ENCODE data around the gene LIPJ.

The LIPJ gene

DNA sequence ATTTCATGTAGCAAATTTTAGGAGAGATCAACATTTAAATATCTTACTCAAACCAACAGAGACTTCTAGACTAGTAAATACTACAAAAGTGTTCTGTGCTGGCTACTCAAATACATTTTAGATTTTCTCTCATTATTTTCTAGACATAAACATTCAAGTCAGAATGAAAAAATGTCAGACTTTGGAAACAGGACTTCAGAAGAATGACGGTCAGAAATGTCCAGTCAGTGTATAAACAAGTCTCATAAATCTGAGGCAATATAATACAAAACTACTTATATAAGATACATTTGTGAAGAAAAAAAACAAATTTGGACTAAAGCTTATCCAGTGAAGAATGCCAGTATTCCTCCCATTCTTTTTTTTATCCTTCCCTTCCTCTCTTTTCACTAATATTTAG, 29.3 kb upstream of the LIPJ start:
- TF ChIP-seq, protein P1, sequence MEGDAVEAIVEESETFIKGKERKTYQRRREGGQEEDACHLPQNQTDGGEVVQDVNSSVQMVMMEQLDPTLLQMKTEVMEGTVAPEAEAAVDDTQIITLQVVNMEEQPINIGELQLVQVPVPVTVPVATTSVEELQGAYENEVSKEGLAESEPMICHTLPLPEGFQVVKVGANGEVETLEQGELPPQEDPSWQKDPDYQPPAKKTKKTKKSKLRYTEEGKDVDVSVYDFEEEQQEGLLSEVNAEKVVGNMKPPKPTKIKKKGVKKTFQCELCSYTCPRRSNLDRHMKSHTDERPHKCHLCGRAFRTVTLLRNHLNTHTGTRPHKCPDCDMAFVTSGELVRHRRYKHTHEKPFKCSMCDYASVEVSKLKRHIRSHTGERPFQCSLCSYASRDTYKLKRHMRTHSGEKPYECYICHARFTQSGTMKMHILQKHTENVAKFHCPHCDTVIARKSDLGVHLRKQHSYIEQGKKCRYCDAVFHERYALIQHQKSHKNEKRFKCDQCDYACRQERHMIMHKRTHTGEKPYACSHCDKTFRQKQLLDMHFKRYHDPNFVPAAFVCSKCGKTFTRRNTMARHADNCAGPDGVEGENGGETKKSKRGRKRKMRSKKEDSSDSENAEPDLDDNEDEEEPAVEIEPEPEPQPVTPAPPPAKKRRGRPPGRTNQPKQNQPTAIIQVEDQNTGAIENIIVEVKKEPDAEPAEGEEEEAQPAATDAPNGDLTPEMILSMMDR (IDR thresholded peaks at IDR 0.05; ENCODE audit: insufficient read depth, low read depth, low read length, missing control alignments): no peak
- no peak for DNase-seq (ENCODE audit: low read depth)
- H3K4me3 ChIP-seq (ENCODE audit: low read depth, low read length): no peak overlapping the region

- DNase-seq (ENCODE audit: low read depth): no peak
- no peak overlapping the region for H3K4me3 ChIP-seq (ENCODE audit: low read depth, low read length)
- TF ChIP-seq, protein P1 (IDR thresholded peaks at IDR 0.05; ENCODE audit: insufficient read depth, low read depth, low read length, missing control alignments): no peak
Observed at GRCh38 chr10:88557658-88558057, 28.9 kb upstream of the LIPJ start.

DNA sequence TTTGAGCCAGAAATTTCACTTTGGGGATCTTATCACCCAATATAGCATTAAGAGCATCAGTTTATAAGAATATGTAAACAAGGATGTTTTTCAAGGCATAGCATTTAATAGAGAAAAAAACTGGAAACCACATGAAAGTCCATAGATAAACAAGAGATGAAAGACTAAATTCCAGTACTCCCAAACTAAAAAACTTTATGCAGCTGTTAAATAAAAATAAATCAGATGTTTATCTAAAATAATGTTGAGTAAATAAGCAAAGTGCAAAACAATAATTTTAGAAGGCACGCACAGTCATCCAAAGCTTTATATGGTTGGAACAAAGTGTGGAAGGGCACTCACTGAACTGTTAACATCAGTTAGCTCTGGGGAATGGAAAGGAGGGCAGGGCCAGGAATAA, 24.4 kb upstream of the LIPJ start:
- no peak for DNase-seq (ENCODE audit: low read depth)
- TF ChIP-seq, protein P1 (IDR thresholded peaks at IDR 0.05; ENCODE audit: insufficient read depth, low read depth, low read length, missing control alignments): no peak

GRCh38 chr10:88565072-88565471, 21.5 kb upstream of the LIPJ start:
- no peak overlapping the region for H3K4me3 ChIP-seq (ENCODE audit: low read depth, low read length)
- peak; percentile 51 for DNase-seq (ENCODE audit: low read depth)
- TF ChIP-seq, protein P1 (IDR thresholded peaks at IDR 0.05; ENCODE audit: insufficient read depth, low read depth, low read length, missing control alignments): peak; percentile 29

More for the DNA sequence above, 24.4 kb upstream of the LIPJ start:
- H3K4me3 ChIP-seq (ENCODE audit: low read depth, low read length): no peak overlapping the region

GRCh38 chr10:88582411-88582805, 4.2 kb upstream of the LIPJ start:
- TF ChIP-seq, protein P1 (IDR thresholded peaks at IDR 0.05; ENCODE audit: insufficient read depth, low read depth, low read length, missing control alignments): no peak
- no peak for DNase-seq (ENCODE audit: low read depth)
- peak overlapping the region; percentile 71 for H3K4me3 ChIP-seq (ENCODE audit: low read depth, low read length)

DNA sequence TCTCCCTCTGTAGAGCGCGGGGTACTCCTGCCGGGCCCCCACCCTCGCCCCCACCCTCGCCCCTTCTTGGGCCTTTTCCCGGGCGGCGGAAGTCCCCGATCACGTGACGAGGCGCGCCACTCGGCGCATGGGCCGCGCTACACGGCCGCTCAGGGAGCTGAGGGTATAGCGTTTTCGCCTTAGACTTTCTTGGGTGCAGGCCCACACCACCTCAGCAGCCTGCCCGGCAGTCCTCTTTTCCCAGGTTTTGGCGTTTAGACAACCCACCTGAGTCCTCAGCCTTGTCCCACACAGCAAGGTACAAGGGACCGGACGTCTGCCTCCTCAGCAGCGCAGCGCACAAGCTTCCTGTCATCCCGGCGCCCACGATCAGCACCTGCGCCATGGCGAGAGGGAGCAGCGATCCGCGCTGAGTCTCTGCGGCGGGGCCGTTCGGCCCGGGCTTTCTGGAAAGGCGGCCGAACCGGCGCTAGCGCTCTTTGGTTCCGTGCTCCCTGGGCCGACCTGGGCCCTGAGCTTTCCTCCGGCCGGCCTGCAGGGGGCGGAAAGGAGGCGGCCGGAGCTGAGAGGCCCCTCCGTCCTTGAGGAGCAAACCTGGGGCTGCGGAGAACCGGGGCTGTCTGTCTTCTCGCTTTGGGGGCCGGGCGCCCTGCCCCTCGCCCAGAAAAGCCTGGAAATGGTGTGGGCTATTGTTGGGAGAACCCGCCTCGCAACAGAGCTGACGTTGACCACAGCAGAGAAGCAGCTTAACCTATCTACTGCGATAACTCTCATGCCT, 3.6 kb upstream of the LIPJ start, which contains the start of gene RNLS:
Gene RNLS, minus strand, starts transcription at position 513 of the 778 bp plus-strand sequence.
- peak within 1 kb of the TSS; percentile 71 for H3K4me3 ChIP-seq (ENCODE audit: low read depth, low read length)
- TF ChIP-seq, protein P1 (IDR thresholded peaks at IDR 0.05; ENCODE audit: insufficient read depth, low read depth, low read length, missing control alignments): peak; percentile 77
- DNase-seq (ENCODE audit: low read depth): peak; percentile 87

DNA sequence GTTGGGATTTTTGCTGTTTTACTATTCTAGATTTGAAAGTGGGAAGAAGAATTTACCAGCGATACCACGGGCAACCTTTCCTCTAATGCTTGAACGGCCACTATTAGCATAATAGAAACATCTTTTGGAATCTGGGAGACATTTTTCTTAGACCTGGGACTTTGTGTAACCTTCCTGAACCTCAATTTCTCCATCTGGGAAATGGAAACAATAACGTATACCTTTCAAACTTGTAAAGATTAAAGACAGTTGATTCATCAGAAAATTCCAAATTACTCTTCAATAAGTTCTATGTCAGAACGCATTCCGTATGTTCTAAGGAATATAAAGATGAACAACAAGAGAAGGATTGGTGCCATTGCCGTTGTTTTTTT, 3.0 kb upstream of the LIPJ start:
- TF ChIP-seq, protein P1 (IDR thresholded peaks at IDR 0.05; ENCODE audit: insufficient read depth, low read depth, low read length, missing control alignments): no peak
- H3K4me3 ChIP-seq (ENCODE audit: low read depth, low read length): peak overlapping the region; percentile 71
- no peak for DNase-seq (ENCODE audit: low read depth)
